ENCODE data around the gene TRPT1.

Gene TRPT1

DNA sequence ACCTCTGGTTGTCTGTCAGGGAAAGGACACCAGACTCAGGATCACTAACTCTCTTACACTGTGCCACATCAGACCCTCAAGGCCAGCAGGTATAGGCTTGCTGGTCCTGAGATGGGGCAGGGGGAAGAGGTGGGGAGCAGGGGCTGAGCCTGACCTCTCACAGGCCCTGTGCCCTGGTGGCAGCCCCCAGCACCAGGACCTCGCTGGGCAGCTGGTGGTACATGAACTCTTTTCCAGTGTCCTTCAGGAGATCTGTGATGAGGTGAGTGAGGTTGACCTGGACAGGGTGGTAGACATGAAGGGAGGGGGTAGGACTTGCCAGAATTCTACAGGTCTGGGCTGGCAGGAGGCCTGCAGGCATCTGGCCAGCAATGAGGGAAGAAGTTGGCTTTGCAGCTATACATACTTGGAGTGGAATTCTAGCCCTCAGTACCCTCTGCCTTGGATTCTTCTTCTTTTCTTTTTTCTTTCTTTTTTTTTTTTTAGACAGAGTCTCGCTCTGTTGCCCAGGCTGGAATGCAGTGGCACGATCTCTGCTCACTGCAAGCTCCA lies 1.5 kb upstream of the TRPT1 start:
- H3K27ac Mint-ChIP-seq (ENCODE audit: low read depth): peak overlapping the region; percentile 91
- ATAC-seq (replicated peaks; ENCODE audit: extremely low read depth, poor library complexity, severe bottlenecking) (no peak), DNase-seq (ENCODE audit: low spot score in 2 of 2) (no peak)
- H3K27me3 Mint-ChIP-seq: no peaks in the 10 kb centered on the region
- peak overlapping the region; percentile 88 for H3K4me3 Mint-ChIP-seq
- H3K9me3 Mint-ChIP-seq: no peaks in the 10 kb centered on the region
- peaks cover 15% of the 10 kb centered on the region for H3K36me3 Mint-ChIP-seq (ENCODE audit: insufficient read depth)
- H3K4me1 Mint-ChIP-seq: peaks cover 43% of the 10 kb centered on the region

DNA sequence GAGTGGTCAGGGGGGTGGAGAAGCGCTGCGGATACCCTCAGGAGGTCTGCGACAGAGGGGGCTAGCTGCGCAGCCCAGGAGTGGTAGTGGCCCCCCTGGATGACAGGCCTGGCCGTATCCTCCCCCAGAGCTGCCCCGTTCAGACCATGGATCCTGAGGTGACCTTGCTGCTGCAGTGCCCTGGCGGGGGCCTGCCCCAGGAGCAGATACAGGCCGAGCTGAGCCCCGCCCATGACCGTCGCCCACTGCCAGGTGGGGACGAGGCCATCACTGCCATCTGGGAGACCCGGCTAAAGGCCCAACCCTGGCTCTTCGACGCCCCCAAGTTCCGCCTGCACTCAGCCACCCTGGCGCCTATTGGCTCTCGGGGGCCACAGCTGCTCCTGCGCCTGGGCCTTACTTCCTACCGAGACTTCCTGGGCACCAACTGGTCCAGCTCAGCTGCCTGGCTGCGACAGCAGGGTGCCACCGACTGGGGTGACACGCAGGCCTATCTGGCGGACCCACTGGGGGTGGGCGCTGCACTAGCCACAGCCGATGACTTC lies 593 bp upstream of the TRPT1 start:
- DNase-seq (ENCODE audit: low spot score in 2 of 2) (no peak), ATAC-seq (replicated peaks; ENCODE audit: extremely low read depth, poor library complexity, severe bottlenecking) (peak; percentile 44)
- H3K36me3 Mint-ChIP-seq (ENCODE audit: insufficient read depth): peaks cover 18% of the 10 kb centered on the region
- no peaks in the 10 kb centered on the region for H3K27me3 Mint-ChIP-seq
- peaks cover 36% of the 10 kb centered on the region for H3K4me1 Mint-ChIP-seq
- peak overlapping the region; percentile 88 for H3K4me3 Mint-ChIP-seq
- H3K9me3 Mint-ChIP-seq: no peaks in the 10 kb centered on the region
- peak overlapping the region; percentile 91 for H3K27ac Mint-ChIP-seq (ENCODE audit: low read depth)

DNA sequence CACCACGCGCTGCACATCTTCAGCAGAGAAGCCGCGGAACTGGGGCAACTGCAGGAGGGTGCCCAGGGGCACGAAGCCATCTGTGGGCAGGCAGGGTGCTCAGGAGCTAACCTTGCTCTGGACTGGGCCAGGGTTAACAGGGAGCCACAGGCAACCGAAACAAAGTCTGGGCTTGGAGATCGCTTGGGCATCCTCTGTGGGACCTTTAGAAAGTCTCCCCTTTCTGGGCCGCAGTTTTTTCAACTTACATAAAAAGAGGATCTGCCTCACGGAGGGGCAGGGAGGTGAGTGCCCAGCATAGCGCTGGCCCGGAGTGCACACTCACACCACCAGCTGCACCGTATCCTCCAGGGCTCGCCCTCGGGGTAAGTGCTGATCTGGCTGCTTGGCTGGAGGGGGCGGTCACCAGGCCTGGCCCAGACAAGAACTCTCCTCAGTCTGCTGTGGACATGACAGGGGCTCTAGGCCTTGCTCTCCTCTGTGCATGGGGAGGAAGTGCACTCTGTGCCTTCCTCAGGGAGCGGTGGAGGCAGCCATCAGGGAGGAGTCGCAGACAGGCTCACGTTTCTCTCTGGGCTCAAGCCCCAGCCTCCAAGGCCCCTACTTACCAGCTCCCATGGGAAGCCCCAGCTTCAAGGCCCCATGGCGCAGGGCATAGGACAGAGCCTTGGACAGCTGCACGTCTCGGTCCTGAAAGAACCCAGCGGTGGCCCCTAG lies 937 bp downstream of the TRPT1 start:
- DNase-seq (ENCODE audit: low spot score in 2 of 2): no peak
- Mint-ChIP-seq H3K27ac (ENCODE audit: low read depth) (peak overlapping the region; percentile 91), H3K9me3 (no peaks in the 10 kb centered on the region), H3K4me1 (peaks cover 34% of the 10 kb centered on the region), H3K36me3 (ENCODE audit: insufficient read depth) (peaks cover 22% of the 10 kb centered on the region), H3K4me3 (peak overlapping the region; percentile 88), H3K27me3 (no peaks in the 10 kb centered on the region)
- ATAC-seq (replicated peaks; ENCODE audit: extremely low read depth, poor library complexity, severe bottlenecking): no peak

DNA sequence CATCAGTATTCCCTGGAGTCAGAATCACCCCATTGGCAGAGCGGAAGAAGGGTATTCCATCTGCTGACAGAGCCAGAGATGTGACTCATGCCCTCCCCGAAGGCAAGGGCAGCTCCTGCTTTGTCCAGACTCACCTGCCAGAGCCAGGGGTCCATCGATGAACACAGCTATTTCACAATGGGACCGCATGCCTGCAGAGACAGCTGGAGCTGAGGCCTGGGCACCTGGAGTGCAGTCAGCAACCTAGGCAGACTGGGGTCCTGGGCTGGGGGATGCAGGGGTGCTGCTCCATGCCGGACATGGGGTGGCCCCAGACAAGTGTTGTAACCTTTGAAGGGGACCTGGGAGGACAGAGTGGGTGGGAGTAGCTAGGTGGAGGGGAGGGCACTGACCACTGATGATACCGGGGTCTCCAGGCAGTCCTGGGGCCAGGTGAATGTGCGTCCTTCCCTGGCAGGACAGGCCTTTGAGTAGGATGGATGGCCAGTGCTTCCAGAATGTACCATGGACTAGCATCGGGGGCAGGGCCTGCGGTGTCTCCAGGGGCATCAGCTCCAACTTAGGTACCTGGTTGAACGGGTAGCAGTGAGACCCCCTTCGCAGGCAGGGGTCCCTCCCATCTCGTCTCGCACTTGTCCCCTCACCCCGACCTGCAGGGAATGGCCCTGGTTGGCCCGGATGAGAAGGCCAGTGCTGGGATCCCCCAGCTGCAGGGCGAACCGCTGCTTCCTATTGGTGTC lies 1.7 kb downstream of the TRPT1 start:
- ATAC-seq (replicated peaks; ENCODE audit: extremely low read depth, poor library complexity, severe bottlenecking) (no peak), DNase-seq (ENCODE audit: low spot score in 2 of 2) (no peak)
- Mint-ChIP-seq H3K27ac (ENCODE audit: low read depth) (no peak overlapping the region), H3K4me3 (peak overlapping the region; percentile 88), H3K4me1 (peaks cover 27% of the 10 kb centered on the region), H3K9me3 (no peaks in the 10 kb centered on the region), H3K27me3 (no peaks in the 10 kb centered on the region), H3K36me3 (ENCODE audit: insufficient read depth) (peaks cover 25% of the 10 kb centered on the region)

DNA sequence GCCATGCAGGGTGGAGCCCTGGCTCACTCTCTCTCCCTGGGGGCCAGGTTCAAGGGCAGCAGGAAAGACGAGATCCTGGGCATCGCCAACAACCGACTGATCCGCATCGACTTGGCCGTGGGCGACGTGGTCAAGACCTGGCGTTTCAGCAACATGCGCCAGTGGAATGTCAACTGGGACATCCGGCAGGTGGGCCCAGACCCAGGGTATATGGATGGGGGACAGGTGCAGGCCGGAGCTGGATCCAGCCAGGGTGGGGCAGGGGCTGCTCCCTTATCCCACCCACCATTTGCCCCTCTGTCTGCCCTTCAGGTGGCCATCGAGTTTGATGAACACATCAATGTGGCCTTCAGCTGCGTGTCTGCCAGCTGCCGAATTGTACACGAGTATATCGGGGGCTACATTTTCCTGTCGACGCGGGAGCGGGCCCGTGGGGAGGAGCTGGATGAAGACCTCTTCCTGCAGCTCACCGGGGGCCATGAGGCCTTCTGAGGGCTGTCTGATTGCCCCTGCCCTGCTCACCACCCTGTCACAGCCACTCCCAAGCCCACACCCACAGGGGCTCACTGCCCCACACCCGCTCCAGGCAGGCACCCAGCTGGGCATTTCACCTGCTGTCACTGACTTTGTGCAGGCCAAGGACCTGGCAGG lies 2.9 kb downstream of the TRPT1 start:
- H3K4me3 Mint-ChIP-seq: no peak overlapping the region
- no peaks in the 10 kb centered on the region for H3K9me3 Mint-ChIP-seq
- H3K27ac Mint-ChIP-seq (ENCODE audit: low read depth): no peak overlapping the region
- H3K36me3 Mint-ChIP-seq (ENCODE audit: insufficient read depth): peaks cover 33% of the 10 kb centered on the region
- peaks cover 34% of the 10 kb centered on the region for H3K4me1 Mint-ChIP-seq
- ATAC-seq (replicated peaks; ENCODE audit: extremely low read depth, poor library complexity, severe bottlenecking) (no peak), DNase-seq (ENCODE audit: low spot score in 2 of 2) (no peak)
- no peaks in the 10 kb centered on the region for H3K27me3 Mint-ChIP-seq

DNA sequence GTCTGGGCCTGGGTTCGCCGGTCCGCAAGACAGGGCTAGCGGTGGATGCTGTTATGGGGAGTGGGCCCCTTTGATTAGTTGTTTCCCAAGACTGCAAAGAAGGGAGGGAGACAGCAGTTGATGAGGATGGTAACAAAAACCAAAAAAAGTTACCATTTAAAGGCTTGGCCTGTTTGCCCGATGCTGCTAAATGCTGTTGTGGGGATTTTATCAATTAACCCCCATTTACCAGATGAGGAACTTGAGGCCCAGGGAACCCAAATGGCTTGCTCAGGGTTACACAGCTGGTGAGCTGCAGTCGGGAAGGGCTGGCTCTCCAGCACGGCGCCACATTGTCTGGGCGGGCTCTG lies 3.4 kb downstream of the TRPT1 start:
- Mint-ChIP-seq H3K4me3 (no peak overlapping the region), H3K27ac (ENCODE audit: low read depth) (no peak overlapping the region), H3K27me3 (no peaks in the 10 kb centered on the region), H3K9me3 (no peaks in the 10 kb centered on the region), H3K36me3 (ENCODE audit: insufficient read depth) (peaks cover 38% of the 10 kb centered on the region), H3K4me1 (peaks cover 30% of the 10 kb centered on the region)
- DNase-seq (ENCODE audit: low spot score in 2 of 2) (no peak), ATAC-seq (replicated peaks; ENCODE audit: extremely low read depth, poor library complexity, severe bottlenecking) (no peak)

DNA sequence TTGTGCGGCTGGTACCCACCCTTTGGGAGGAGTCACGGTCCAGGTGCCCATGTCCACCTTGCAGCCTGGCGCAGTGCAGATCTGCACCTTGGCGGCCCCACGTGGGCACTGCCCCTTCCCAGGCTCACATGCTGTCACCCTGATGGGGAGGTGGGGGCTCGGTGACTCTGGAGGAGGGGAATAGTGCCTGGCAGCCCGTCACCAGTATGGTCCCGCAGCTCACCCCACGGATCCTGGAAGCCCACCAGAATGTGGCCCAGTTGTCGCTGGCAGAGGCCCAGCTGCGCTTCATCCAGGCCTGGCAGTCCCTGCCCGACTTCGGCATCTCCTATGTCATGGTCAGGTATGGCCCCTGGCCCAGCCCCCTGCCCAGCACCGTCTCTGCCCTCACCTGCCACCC lies 5.2 kb downstream of the TRPT1 start:
- Mint-ChIP-seq H3K9me3 (no peaks in the 10 kb centered on the region), H3K4me1 (peaks cover 17% of the 10 kb centered on the region), H3K27me3 (no peaks in the 10 kb centered on the region), H3K36me3 (ENCODE audit: insufficient read depth) (peaks cover 52% of the 10 kb centered on the region), H3K4me3 (no peak overlapping the region), H3K27ac (ENCODE audit: low read depth) (no peak overlapping the region)
- DNase-seq (ENCODE audit: low spot score in 2 of 2): no peak
- no peak for ATAC-seq (replicated peaks; ENCODE audit: extremely low read depth, poor library complexity, severe bottlenecking)

DNA sequence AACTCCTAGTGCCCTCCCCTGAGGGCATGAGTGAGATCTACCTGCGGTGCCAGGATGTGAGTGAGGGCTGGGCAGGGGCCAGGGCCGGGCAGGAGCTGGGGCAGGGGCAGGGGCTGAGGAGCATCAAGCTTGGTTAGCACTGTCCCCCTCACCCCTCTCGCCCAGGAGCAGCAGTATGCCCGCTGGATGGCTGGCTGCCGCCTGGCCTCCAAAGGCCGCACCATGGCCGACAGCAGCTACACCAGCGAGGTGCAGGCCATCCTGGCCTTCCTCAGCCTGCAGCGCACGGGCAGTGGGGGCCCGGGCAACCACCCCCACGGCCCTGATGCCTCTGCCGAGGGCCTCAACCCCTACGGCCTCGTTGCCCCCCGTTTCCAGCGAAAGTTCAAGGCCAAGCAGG lies 5.7 kb downstream of the TRPT1 start:
- peaks cover 53% of the 10 kb centered on the region for H3K36me3 Mint-ChIP-seq (ENCODE audit: insufficient read depth)
- H3K27me3 Mint-ChIP-seq: no peaks in the 10 kb centered on the region
- no peaks in the 10 kb centered on the region for H3K9me3 Mint-ChIP-seq
- no peak for DNase-seq (ENCODE audit: low spot score in 2 of 2)
- H3K4me3 Mint-ChIP-seq: no peak overlapping the region
- H3K4me1 Mint-ChIP-seq: peaks cover 12% of the 10 kb centered on the region
- no peak overlapping the region for H3K27ac Mint-ChIP-seq (ENCODE audit: low read depth)
- ATAC-seq (replicated peaks; ENCODE audit: extremely low read depth, poor library complexity, severe bottlenecking): no peak

DNA sequence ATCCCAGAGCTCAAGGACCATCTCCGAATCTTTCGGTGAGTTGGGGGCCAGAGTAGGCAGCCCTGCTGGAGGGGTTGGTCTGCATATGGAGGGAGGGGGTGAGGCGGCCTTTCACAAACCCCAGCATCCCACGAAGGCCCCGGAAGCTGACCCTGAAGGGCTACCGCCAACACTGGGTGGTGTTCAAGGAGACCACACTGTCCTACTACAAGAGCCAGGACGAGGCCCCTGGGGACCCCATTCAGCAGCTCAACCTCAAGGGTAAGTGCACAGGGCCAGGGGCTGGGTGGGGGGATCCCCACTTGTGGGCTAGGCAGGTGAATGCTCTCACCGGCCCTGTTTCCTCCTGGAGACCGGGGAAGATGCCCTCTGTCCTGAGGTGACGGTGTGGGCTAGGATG lies 6.2 kb downstream of the TRPT1 start:
- Mint-ChIP-seq H3K4me1 (peaks cover 8% of the 10 kb centered on the region), H3K27me3 (no peaks in the 10 kb centered on the region), H3K4me3 (no peak overlapping the region), H3K9me3 (no peaks in the 10 kb centered on the region), H3K27ac (ENCODE audit: low read depth) (no peak overlapping the region), H3K36me3 (ENCODE audit: insufficient read depth) (peaks cover 56% of the 10 kb centered on the region)
- DNase-seq (ENCODE audit: low spot score in 2 of 2) (no peak), ATAC-seq (replicated peaks; ENCODE audit: extremely low read depth, poor library complexity, severe bottlenecking) (no peak)

DNA sequence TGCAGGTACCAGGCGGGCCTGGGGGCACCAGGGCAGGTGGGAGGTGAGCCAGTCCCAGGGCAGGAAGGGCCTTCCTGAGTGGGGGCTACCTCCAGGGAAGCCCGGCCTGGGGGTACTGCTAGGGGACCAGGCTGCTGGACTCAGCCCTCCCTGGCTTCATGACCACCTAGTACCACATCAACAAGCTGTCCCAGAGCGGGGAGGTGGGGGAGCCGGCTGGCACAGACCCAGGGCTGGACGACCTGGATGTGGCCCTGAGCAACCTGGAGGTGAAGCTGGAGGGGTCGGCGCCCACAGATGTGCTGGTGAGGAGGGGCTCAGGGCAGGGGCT lies 6.7 kb downstream of the TRPT1 start:
- Mint-ChIP-seq H3K4me3 (no peak overlapping the region), H3K27ac (ENCODE audit: low read depth) (no peak overlapping the region), H3K9me3 (no peaks in the 10 kb centered on the region), H3K36me3 (ENCODE audit: insufficient read depth) (peaks cover 57% of the 10 kb centered on the region), H3K4me1 (peaks cover 8% of the 10 kb centered on the region), H3K27me3 (no peaks in the 10 kb centered on the region)
- no peak for DNase-seq (ENCODE audit: low spot score in 2 of 2)
- ATAC-seq (replicated peaks; ENCODE audit: extremely low read depth, poor library complexity, severe bottlenecking): no peak

DNA sequence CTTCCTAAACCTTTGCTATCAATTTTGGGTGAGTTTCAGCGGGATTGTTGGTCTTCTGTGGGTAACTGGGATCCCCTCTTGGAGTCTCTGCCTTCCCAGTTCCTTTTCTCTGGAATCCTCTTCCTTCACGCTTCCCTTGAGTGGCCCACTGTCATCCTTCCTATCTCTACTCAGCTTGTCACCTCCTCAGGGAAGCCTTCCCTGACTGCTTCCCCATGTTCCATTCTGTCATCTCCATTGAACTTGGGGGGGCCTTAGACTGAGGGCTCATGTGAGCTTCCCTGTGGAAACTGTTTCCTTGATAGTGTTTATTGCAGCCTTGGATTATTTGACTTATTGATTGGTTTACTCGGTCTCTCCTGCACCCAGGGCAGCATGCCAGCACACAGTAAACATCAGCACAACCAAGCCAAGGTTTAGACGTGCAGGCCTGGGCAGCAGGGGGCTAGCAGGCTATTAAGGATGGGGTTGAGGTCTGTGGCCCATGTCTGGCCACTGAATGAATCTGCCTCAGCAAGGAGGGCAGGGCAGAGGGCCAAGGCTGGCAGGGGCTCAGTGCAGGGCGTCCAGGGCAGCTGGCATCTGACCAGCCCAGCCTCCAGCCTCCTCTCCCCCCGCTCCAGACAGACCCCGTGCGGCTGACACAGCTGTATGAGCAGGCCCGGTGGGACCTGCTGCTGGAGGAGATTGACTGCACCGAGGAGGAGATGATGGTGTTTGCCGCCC lies 7.2 kb downstream of the TRPT1 start:
- peaks cover 8% of the 10 kb centered on the region for H3K4me1 Mint-ChIP-seq
- no peaks in the 10 kb centered on the region for H3K9me3 Mint-ChIP-seq
- no peak overlapping the region for H3K4me3 Mint-ChIP-seq
- H3K27ac Mint-ChIP-seq (ENCODE audit: low read depth): no peak overlapping the region
- no peaks in the 10 kb centered on the region for H3K27me3 Mint-ChIP-seq
- DNase-seq (ENCODE audit: low spot score in 2 of 2) (no peak), ATAC-seq (replicated peaks; ENCODE audit: extremely low read depth, poor library complexity, severe bottlenecking) (no peak)
- H3K36me3 Mint-ChIP-seq (ENCODE audit: insufficient read depth): peaks cover 58% of the 10 kb centered on the region

DNA sequence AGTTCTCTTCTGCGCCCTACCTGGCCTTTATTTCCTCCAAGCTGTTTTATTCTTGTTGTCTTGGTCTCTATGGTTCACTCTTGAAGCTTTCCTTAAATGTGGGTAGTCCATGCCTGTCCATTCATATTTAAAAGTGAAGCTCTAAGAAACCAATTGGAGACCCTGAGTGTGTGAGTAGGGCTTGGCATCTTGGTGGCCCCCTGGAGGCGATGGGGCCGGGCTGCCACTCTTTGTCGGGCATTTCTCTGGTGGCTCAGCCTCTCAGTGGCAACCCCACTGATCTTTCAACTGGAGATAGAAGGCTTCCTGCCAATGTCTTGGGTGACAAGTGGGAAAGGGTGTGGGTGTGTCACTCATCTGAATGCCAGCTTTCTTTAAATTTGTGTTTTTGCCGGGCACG lies 9.1 kb downstream of the TRPT1 start:
- H3K27me3 Mint-ChIP-seq: no peaks in the 10 kb centered on the region
- DNase-seq (ENCODE audit: low spot score in 2 of 2) (no peak), ATAC-seq (replicated peaks; ENCODE audit: extremely low read depth, poor library complexity, severe bottlenecking) (no peak)
- no peak overlapping the region for H3K27ac Mint-ChIP-seq (ENCODE audit: low read depth)
- H3K9me3 Mint-ChIP-seq: no peaks in the 10 kb centered on the region
- H3K36me3 Mint-ChIP-seq (ENCODE audit: insufficient read depth): peaks cover 64% of the 10 kb centered on the region
- H3K4me1 Mint-ChIP-seq: peaks cover 18% of the 10 kb centered on the region
- no peak overlapping the region for H3K4me3 Mint-ChIP-seq
